Cardiac muscle cell (in vitro differentiated cells and primary cell): ENCODE measurements around the gene TMEM163. TPM values are rescaled to one million over a fixed set of nuclear protein-coding genes. Genes with fewer than 3 reads are reported as not detected.
A peak's percentile ranks its signal among the peaks of the same experiment; 100 is the strongest.
"Not testable (repeated sequence)": the region's sequence is repeated elsewhere in the genome, so short reads cannot be mapped to it uniquely, and the experiment has no call there.

ENCODE experiments used
- DNase-seq, 2 donors: peaks; one replicate each; pipeline versions ENCODE4 v3.0.0 to v3.0.0-alpha.2; 2010 to 2017; ENCODE audit warnings: low read depth in 1 of 2, low spot score in 1 of 2
- H3K27ac ChIP-seq: fragments of 200-600 bp; sonication (generic); 2 replicates; pipeline ENCODE4 v1.5.1; 2016
- H3K27me3 ChIP-seq: fragments of 200-600 bp; sonication (generic); 2 replicates; pipeline ENCODE4 v1.6.0; 2016; ENCODE audit warnings: control low read depth
- H3K36me3 ChIP-seq: fragments of 200-600 bp; sonication (generic); 2 replicates; pipeline ENCODE4 v1.5.1; 2016; ENCODE audit warnings: control low read depth
- H3K4me1 ChIP-seq: fragments of 200-600 bp; sonication (generic); 2 replicates; pipeline ENCODE4 v1.8.1; 2017; ENCODE audit warnings: low read depth, mild to moderate bottlenecking, mixed run types
- H3K4me3 ChIP-seq: fragments of 200-600 bp; sonication (generic); 2 replicates; pipeline ENCODE4 v1.5.1; 2016; ENCODE audit warnings: mild to moderate bottlenecking
- H3K9me3 ChIP-seq: fragments of 200-600 bp; sonication (generic); 2 replicates; pipeline ENCODE4 v1.5.1; 2017; ENCODE audit warnings: low read depth, mild to moderate bottlenecking, control low read depth
- CTCF ChIP-seq: IDR thresholded peaks from 2 replicates; pipeline ENCODE4 v1.5.1; 2012; ENCODE audit warnings: low read depth, mild to moderate bottlenecking, low read length
- polyA plus RNA-seq: library from polyadenylated mRNA; unstranded; fragments of >200 nt; fragmentation: Nextera tagmentation; extraction: Ambion mirVana; gene quantifications from 2 replicates; pipeline ENCODE4 v1.2.1, GENCODE V29; 2016
- total RNA-seq: library from RNA; depleted of rRNA; stranded (reverse); fragments of >200 nt; gene quantifications from 2 replicates; pipeline ENCODE4 v1.2.3, GENCODE V29; 2016

The TMEM163 gene
- total and polyA plus RNA-seq, 2 experiments from 2014 or later, result 45.8 to 58.1 TPM

GRCh38 chr2:134762508-134762907 is 43.7 kb upstream of the TMEM163 start:
- Histone ChIP-seq H3K4me3 (no peak overlapping the region), H3K9me3 (no peaks in the 10 kb centered on the region), H3K27me3 (no peaks in the 10 kb centered on the region), H3K27ac (no peak overlapping the region), H3K36me3 (no peaks in the 10 kb centered on the region), H3K4me1 (peaks cover 5% of the 10 kb centered on the region)
- peak in 1 of 2 donors; percentile 9 for DNase-seq
- TF ChIP-seq CTCF, result no peak

GRCh38 chr2:134760385-134760784 is 41.6 kb upstream of the TMEM163 start:
- DNase-seq, result peak in 1 of 2 donors; percentile 41
- H3K4me1 ChIP-seq, result peaks cover 5% of the 10 kb centered on the region
- H3K9me3 ChIP-seq, result no peaks in the 10 kb centered on the region
- H3K27me3 ChIP-seq, result no peaks in the 10 kb centered on the region
- H3K4me3 ChIP-seq, result no peak overlapping the region
- no peak overlapping the region for H3K27ac ChIP-seq
- no peaks in the 10 kb centered on the region for H3K36me3 ChIP-seq
- no peak for TF ChIP-seq CTCF

- peaks cover 5% of the 10 kb centered on the region for H3K4me1 ChIP-seq
- no peaks in the 10 kb centered on the region for H3K27me3 ChIP-seq
- no peaks in the 10 kb centered on the region for H3K36me3 ChIP-seq
- no peaks in the 10 kb centered on the region for H3K9me3 ChIP-seq
- TF ChIP-seq CTCF, result no peak
- DNase-seq, result no peak
- H3K4me3 ChIP-seq, result no peak overlapping the region
- no peak overlapping the region for H3K27ac ChIP-seq
Measured at GRCh38 chr2:134758633-134759032, 39.8 kb upstream of the TMEM163 start.

GRCh38 chr2:134751981-134752380 is 33.2 kb upstream of the TMEM163 start:
- H3K27ac ChIP-seq, H3K36me3 ChIP-seq, H3K9me3 ChIP-seq, H3K4me3 ChIP-seq, H3K27me3 ChIP-seq, DNase-seq: not testable (repeated sequence)
- peaks cover 15% of the 10 kb centered on the region for H3K4me1 ChIP-seq

GRCh38 chr2:134745546-134745945 is 26.7 kb upstream of the TMEM163 start:
- TF ChIP-seq CTCF, result no peak
- Histone ChIP-seq H3K27me3 (no peaks in the 10 kb centered on the region), H3K9me3 (no peaks in the 10 kb centered on the region), H3K4me1 (no peaks in the 10 kb centered on the region), H3K27ac (no peak overlapping the region), H3K36me3 (no peaks in the 10 kb centered on the region), H3K4me3 (no peak overlapping the region)
- DNase-seq, result no peak

GRCh38 chr2:134745023-134745422 is 26.2 kb upstream of the TMEM163 start:
- Histone ChIP-seq H3K27me3 (no peaks in the 10 kb centered on the region), H3K9me3 (no peaks in the 10 kb centered on the region), H3K4me3 (no peak overlapping the region), H3K36me3 (no peaks in the 10 kb centered on the region), H3K4me1 (no peaks in the 10 kb centered on the region), H3K27ac (no peak overlapping the region)
- peak in 1 of 2 donors; percentile 44 for DNase-seq
- no peak for TF ChIP-seq CTCF
